22Rv1 (cell line): ENCODE data around the gene CACNG4.

Experiments
- H3K27ac ChIP-seq: fragments of 450-650 bp; 2 replicates; pipeline ENCODE4 v1.5.1; 2017
- ZFX ChIP-seq: fragments of 450-650 bp; IDR thresholded peaks from 2 replicates; pipeline ENCODE4 v1.6.1; 2017; ENCODE audit warnings: antibody characterized with exemption, borderline replicate concordance
- TF ChIP-seq, protein P1 (sequence below): fragments of 450-650 bp; IDR thresholded peaks from 2 replicates; pipeline ENCODE4 v1.5.1; 2017; ENCODE audit warnings: mild to moderate bottlenecking

CACNG4 gene

GRCh38 chr17:67050471-67051154 lies 86.1 kb downstream of the CACNG4 start:
- H3K27ac ChIP-seq: no peak overlapping the region
- TF ChIP-seq, protein P1, sequence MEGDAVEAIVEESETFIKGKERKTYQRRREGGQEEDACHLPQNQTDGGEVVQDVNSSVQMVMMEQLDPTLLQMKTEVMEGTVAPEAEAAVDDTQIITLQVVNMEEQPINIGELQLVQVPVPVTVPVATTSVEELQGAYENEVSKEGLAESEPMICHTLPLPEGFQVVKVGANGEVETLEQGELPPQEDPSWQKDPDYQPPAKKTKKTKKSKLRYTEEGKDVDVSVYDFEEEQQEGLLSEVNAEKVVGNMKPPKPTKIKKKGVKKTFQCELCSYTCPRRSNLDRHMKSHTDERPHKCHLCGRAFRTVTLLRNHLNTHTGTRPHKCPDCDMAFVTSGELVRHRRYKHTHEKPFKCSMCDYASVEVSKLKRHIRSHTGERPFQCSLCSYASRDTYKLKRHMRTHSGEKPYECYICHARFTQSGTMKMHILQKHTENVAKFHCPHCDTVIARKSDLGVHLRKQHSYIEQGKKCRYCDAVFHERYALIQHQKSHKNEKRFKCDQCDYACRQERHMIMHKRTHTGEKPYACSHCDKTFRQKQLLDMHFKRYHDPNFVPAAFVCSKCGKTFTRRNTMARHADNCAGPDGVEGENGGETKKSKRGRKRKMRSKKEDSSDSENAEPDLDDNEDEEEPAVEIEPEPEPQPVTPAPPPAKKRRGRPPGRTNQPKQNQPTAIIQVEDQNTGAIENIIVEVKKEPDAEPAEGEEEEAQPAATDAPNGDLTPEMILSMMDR: no peak
- no peak for TF ChIP-seq ZFX

GRCh38 chr17:67051155-67051538 lies 86.6 kb downstream of the CACNG4 start:
- TF ChIP-seq ZFX: no peak
- TF ChIP-seq, protein P1: no peak
- no peak overlapping the region for H3K27ac ChIP-seq

GRCh38 chr17:67051837-67052236 lies 87.3 kb downstream of the CACNG4 start:
- H3K27ac ChIP-seq: no peak overlapping the region

DNA sequence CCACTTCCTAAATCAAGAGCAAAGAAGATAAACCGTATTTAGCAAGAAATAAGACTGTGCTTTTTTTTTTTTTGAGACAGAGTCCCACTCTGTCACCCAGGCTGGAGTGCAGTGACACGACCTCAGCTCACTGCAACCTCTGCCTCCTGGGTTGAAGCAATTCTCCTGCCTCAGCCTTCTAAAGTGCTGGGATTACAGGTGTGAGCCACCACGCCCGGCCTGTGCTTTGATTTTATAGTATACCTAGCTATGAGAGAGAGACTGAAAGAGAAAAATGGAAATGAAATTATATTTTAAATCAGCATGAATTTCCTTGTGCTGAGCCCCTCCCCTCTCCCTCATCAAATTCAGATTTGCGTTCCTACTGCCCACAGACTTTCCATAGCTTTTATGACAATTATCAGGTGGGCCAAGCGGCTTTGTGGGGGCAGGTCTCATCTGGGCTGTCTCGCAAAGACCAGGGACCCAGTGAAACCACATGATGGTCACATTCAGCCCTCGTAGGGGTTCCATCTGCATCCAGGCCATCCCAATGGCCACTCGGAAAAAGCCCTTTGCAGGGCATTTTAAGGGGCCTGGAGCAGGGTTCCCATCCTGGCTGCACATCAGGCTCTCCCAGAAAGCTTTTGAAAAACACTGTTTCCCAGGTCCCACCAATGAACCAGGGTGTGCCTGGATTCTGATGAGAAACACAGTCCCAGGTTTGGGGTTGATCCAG lies 88.4 kb downstream of the CACNG4 start:
- no peak overlapping the region for H3K27ac ChIP-seq
- TF ChIP-seq, protein P1: no peak
- no peak for TF ChIP-seq ZFX

More at GRCh38 chr17:67051837-67052236, 87.3 kb downstream of the CACNG4 start:
- TF ChIP-seq, protein P1: no peak
- no peak for TF ChIP-seq ZFX

DNA sequence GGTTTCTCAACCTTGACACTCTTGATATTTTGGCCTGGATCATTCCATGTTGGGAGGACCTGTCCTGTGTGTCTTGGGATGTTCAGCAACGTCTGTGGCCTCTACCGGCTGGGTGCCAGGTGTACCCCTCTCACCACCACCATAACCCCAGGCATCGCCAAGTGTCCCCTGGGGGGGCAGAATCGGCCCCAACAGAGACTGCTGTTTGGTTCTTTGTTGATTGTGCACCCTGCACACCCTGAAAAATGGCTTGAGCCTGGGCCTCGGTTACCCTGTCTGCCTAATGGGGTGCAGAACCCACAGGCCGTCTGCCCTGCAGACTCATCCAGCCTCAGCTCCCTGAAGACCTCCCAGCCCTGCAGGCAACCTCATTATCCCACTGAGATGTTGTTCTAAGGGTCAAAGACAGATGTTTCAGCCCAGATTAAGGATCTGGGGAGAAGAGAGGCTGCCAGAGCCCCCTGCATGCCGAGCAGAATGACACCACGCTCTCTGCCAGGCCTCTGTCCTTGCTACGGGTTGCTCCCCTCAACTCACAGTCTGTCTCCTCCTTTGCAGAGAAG lies 89.0 kb downstream of the CACNG4 start:
- H3K27ac ChIP-seq: no peak overlapping the region
- TF ChIP-seq ZFX: no peak

DNA sequence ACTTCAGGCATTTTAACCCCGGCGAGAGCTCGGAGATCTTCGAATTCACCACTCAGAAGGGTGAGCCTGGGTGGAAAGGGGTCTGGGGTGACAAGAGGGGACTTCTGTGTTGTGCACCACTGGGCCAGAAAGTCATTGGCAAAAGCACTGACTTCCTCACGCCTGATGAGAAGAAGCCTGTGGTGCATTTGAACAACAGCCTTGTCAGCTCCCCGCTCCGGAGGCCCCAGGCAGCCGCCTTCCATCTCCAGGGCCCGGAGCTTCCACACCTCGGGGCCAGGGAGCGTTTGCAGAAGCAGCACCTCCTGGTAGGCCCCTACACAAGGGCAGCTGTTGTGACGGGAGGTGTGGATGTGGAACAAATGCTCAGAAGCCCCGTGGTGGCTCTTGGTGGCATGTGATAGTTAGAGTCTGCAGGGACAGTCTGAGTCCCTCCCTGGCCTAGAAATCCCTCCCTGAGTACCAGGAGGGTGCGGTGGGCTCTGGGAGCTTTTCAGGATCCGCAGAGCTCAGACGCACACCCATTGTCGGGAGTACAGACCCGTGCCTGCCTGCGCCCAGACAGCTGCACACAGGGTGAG lies 89.6 kb downstream of the CACNG4 start:
- TF ChIP-seq ZFX: no peak
- TF ChIP-seq, protein P1: no peak
- H3K27ac ChIP-seq: no peak overlapping the region

DNA sequence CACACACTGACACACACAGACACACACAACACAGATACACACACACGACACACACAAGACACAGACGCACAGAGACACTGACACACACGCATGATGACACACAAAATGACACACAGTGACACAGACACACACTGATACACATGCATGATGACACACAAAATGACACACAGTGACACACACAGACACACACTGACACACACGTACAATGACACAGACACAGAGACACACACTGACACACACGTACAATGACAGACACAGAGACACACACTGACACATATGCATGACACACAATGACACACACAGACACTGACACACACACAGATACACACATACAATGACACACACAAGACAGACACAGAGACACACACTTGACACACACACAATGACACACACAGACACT lies 90.1 kb downstream of the CACNG4 start:
- TF ChIP-seq, protein P1: no peak
- no peak for TF ChIP-seq ZFX
- no peak overlapping the region for H3K27ac ChIP-seq
